Skin of body (tissue), 2 donors: ENCODE results near the gene SS18L1. TPM values are rescaled to one million over a fixed set of nuclear protein-coding genes. Genes with fewer than 3 reads are reported as not detected.

ENCODE experiments used
- DNase-seq: peaks from one replicate; lab custom pipeline; 2025; lab: John Stamatoyannopoulos, UW
- total RNA-seq: library from RNA; depleted of rRNA; stranded (reverse); fragments of >200 nt; gene quantifications from one replicate; pipeline ENCODE4 v1.2.3, GENCODE V29; 2014

SS18L1 gene
- total RNA-seq, 1 donor from 2014 or later: 18.5 TPM

DNA sequence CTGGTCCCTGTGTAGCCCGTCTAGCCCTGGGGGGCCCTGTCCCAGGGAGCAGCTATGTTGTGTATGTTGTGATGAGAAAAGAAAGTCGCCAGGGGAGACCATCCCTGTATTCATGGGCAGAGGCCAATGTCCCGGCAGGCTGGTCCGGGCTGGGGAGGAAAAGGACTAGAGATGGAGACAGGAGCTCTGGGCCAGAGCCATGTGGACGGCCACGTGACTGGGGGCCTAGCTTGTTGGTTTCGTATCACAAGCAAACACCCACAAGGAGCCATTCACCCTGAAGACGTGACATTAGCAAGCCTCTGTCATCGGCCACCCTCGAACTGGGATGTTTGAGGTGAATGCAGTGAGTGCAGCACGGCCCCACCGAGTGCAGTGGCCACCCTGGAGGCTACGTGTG, 79.4 kb downstream of the SS18L1 start:
- no peak for DNase-seq

- no peak for DNase-seq
Measured at GRCh38 chr20:62223571-62223970, 80.0 kb downstream of the SS18L1 start.

DNA sequence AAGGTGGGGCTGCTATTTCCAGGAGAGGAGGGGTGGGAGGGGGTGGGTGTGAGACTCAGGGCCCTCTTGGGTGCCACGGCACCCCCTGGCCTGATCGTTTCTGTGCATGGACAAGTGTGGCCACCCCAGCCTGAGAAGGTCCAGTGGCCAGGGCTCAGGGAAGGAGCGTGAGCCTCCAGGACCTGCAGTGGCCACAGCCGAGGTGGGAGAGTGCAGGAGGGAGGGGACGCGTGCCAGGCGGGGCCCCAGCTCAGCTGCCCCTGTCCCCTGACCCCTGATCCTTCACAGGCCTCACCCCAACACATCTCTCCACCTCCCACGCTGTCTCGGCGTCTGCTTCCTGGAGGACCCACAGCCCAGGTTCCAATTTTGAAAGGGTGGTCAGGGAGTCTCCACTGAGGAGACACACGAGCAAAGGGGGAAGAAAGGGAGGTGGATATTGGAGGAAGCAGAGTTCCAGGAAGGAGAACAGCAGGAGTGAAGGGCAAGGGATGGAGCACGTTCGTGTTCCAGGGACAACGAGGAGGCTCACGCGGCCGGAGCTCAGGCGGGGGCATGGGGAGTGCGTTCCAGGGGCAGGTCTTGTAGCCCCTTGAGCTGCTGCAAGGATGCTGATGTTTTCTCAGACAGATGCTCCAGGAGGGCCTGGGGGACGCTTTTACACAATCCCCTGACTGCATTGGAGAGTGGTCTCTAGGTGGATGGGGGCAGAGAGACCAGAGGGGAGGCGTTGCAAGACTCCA, 80.7 kb downstream of the SS18L1 start:
- no peak for DNase-seq

- no peak for DNase-seq
Measured at GRCh38 chr20:62225026-62225425, 81.5 kb downstream of the SS18L1 start.

GRCh38 chr20:62225820-62226635, 82.5 kb downstream of the SS18L1 start:
- DNase-seq: no peak

DNA sequence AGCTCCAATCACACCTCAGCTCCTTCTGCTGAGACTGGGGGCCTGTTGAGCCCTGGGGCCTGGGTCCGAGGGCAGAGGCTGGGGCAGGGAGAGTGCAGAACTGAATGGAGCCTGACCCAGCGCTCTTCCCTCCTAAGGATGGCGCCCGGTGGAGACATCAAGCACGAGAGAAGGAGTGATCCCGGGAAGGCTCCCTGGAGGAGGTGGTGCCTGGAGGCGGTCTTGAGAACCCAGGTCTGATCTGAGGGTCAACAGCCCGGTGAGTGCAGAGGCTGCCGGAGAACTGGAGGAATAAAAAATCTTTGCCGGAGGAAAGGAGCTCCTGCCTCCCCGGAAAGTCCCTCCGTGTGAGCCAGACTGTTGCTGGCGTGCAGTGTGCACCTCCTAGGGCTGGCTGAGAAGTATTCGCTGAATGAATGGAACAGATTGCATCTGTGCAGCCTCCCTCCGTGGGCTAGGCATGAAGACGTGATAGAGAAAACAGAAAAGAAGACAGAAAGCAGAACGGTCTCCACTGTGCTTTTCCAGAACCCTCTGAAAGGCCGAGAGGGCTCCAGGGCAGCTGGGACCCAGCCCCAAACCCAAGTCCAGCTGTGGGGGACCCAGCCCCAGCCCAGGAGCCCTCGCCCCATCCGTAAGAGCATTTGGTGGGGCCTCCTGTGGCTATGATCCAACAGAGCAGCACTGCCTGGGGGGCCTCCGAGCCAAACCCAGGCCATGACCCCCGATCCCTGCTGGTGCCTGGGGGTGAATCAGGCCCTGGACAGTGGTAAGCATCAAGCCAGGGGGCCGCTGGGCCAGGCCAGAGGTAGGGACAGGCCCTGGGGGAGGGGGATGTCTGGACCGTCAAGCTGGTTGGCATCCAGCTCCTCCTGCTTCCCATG, 83.4 kb downstream of the SS18L1 start:
- DNase-seq: no peak

DNA sequence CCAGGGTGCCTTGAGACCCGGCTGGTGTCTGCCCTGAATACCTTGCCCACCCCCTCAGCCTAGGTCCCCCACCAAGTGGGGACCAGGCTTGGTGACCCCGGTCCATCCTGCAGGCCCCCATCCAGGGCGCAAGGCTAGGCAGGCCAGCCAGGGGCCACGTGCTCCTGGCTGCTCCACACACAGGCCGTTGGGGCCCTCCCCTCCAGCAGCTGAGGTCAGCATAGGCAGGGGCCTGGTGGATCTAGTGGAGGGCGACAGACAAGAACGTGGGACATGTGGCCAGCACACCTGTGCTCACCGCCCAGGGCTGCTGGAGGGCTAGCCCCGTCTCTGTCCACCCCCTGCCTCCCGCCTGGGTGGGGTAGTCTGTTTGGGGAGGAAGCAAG, 84.0 kb downstream of the SS18L1 start:
- DNase-seq: no peak

DNA sequence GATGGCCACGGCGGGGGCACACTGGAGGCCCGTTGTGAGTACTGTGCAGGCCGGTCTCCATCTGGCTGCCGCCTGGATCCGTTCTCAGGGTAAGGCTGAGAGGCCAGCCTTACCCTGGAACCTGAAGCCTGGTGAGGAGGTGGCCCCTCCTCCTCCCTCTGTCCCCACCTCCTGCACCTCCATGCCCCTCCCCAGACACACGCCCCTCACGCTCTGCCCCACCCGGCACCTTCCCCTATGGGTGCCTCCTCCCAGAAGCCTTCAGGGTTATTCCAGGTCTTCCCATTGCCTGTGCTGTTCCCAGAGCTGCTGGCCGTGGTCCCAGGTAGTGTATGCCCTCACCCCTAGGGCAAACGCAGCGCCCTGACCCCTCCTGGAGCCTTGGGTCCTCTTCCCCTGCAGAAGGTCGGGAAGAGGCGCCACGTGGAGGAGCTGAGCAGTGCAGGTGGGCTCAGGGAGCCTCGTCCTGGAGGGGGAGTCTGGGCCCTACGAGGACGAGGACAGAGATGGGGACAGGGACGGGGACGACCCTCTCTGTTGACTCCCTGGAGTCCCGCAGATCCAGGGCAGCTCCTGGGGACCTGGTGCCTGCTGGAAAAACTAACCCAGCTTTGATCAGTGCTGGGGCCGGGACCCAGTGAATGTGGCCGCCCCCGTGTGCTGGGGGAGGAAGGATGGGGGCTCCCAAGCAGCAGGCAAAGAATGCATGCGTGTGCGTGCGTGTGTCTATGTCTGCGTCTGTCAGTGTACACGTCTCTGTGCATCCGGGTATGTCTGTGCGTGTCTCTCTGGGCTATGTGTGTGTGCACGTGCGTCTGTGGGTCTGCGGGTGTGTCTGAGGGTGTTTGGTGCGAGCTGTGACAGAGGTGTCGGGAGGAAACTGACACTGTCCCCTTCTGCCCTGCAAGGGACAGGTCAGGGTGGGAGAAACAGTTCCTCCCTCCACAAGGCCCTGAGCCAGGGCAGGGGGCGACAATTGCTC, 84.7 kb downstream of the SS18L1 start:
- DNase-seq: no peak

DNA sequence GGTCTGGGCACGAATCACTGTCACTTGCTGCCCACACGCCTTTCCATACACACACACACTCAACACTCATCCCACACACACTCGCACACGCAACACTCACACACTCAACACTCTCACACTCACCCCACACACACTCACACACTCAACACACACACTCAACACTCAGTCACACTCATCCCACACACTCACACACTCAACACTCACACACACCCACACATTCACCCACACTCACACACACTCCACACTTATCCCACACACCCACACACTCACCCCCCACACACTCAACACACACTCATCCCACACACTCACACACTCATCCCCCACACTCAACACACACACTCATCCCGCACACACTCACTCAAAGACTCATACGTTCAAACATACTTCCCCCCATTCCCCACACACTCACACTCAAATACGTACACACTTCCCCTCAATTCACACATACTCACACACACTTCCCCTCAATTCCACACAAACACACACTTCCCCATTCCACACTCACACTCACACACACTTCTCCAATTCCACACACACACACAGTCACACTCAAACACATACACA, 85.5 kb downstream of the SS18L1 start:
- DNase-seq: no peak

DNA sequence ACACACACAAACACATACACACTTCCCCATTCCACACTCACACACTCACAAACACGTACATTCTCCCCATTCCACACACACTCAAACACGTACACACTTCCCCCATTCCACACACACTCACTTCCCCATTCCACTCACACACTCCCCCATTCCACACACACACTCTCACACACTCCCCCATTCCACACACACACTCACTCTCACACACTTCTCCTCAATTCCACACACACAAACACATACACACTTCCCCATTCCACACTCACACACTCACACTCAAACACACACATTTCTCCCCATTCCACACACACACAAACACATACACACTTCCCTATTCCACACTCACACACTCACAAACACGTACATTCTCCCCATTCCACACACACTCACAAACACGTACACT, 86.1 kb downstream of the SS18L1 start:
- DNase-seq: no peak

DNA sequence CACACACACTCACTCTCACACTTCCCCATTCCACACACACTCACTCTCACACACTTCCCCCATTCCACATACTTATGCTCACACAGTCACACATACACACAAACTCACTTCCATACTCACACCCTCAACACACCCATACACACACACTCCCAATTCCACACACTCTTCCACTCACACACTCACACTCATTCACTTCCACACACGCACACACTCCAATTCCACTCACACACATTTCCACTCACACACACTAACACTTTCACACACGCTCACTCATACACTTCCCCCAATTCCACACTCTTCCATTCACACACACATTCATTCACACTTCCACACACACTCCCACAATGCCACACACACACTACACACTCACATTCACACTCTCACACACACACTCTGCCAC, 86.7 kb downstream of the SS18L1 start:
- no peak for DNase-seq

DNA sequence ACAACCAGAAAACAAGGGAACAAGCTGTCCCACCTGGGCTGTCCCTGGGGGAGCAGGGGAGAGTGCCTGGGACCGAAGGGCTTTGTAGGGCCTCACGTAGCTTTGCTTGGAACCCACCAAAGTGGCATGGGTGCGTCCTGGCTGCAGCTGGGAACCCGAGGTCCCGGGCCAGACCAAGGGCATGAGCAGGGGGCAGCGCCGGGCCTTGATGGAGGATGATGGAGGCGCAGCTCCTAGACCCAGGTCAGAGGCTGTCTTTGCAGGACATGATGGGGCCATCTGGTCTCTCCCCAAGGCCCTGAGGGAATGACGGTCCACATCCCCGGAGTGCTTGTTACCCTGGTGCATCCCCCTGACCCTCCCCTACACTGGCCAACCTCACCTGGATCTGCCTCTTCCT, 87.1 kb downstream of the SS18L1 start:
- no peak for DNase-seq

DNA sequence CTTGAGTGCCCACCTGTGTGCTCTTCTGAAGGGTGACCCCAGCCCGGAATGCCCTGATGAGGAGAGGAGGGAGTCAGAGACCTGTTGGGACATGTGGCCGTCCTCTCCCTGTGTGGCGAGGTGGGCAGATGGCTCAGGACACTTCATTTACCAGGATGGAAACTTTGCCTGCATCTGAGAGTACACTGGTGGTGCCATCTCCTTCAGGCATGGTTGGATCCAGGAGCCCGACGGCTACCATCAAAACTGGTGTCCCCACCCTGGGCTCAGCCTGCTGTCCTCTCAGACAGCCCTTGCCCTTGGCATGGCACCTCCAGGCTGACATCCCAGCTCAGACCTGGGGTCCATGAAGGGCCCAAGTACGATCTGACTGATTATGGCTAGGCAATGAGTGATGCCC, 87.7 kb downstream of the SS18L1 start:
- DNase-seq: no peak

Other genes starting within 250 kb of the SS18L1 start
- 7.6 TPM for gene TAF4, start 77.9 kb upstream of the SS18L1 start, total RNA-seq
- gene LSM14B, start 21.3 kb upstream of the SS18L1 start, total RNA-seq: 32.7 TPM
- gene PSMA7, start 375 bp upstream of the SS18L1 start, total RNA-seq: 107 TPM
- gene MTG2, start 39.3 kb downstream of the SS18L1 start, total RNA-seq: 11.7 TPM
- gene HRH3, start 76.5 kb downstream of the SS18L1 start, total RNA-seq: 0.10 TPM
- 39.0 TPM for gene OSBPL2, start 94.8 kb downstream of the SS18L1 start, total RNA-seq
- gene ADRM1, start 159.2 kb downstream of the SS18L1 start, total RNA-seq: 32.9 TPM
- 44.2 TPM for gene LAMA5, start 223.5 kb downstream of the SS18L1 start, total RNA-seq
- gene RPS21, start 243.3 kb downstream of the SS18L1 start, total RNA-seq: 742 TPM